HCT116 (cell line): ENCODE results near the gene LPCAT2. TPM values are rescaled to one million over a fixed set of nuclear protein-coding genes. Genes with fewer than 3 reads are reported as not detected.

ENCODE experiments used
- ATAC-seq: fragments of 200-7000 bp; cut with Tn5 transposase; 2 replicates; pipeline ENCODE4 v1.9.1; 2020; ENCODE audit warnings: mild to moderate bottlenecking, moderate library complexity
- Bru-seq: library from RNA; stranded (reverse); fragments of 400-500 nt; gene quantifications from one replicate; lab custom pipeline; 2021; lab: Mats Ljungman, UMichigan
- BruChase-seq, 2 experiments: library from RNA; stranded (reverse); fragments of 400-500 nt; gene quantifications; one replicate each; lab custom pipeline; 2021; lab: Mats Ljungman, UMichigan
- BruUV-seq: library from RNA; stranded (reverse); fragments of 400-500 nt; replicated peaks from 2 replicates; lab custom pipeline; 2021; lab: Mats Ljungman, UMichigan
- CTCF ChIA-PET: fragments of 300-600 bp; sonication (Branson Sonifier 250); formaldehyde crosslinking; loops from one replicate; lab custom pipeline; 2021; ENCODE audit warnings: antibody characterized with exemption; lab: Charles Lee
- POLR2A ChIA-PET: fragments of 300-600, 350-600 bp; sonication (Branson Sonifier 250); formaldehyde crosslinking; loops from one replicate; lab custom pipeline; 2021; ENCODE audit warnings: antibody characterized with exemption; lab: Charles Lee
- RAD21 ChIA-PET, 2 experiments: fragments of 300-600 bp; sonication (Branson Sonifier 250); formaldehyde crosslinking; loops; one replicate each; lab custom pipeline; 2023; ENCODE audit warnings: low total read pairs in 2 of 2; ENCODE audit not compliant: uncharacterized antibody in 2 of 2, unreplicated experiment in 2 of 2, low non-redundant PET in 1 of 2; lab: Charles Lee
- DNase-seq: peaks from one replicate; pipeline ENCODE4 v3.0.0-alpha.2; 2010; ENCODE audit warnings: low read depth, low spot score
- H2AFZ ChIP-seq: fragments of 200-600 bp; shearing (Covaris generic), sonication (generic); 2 replicates; pipeline ENCODE4 v1.6.1; 2017; ENCODE audit warnings: low read depth, mixed run types, mixed read lengths, antibody characterized with exemption, low read length; ENCODE audit not compliant: poor library complexity, severe bottlenecking
- H3K27ac ChIP-seq: 2 replicates; pipeline ENCODE4 v1.5.1; 2012; ENCODE audit warnings: low read depth, low read length
- H3K27me3 ChIP-seq: fragments of 200-600 bp; sonication (generic); 2 replicates; pipeline ENCODE4 v1.6.1; 2016; ENCODE audit warnings: mixed run types, low read length, mixed read lengths; ENCODE audit not compliant: insufficient read depth
- H3K36me3 ChIP-seq, 2 experiments: fragments of 200-500 bp in 1 of 2; fragments of 200-600 bp in 1 of 2; sonication (Bioruptor generic) in 1 of 2; sonication (generic) in 1 of 2; 2 replicates each; pipeline versions ENCODE4 v1.5.1 to v1.6.1; 2014 to 2016; ENCODE audit warnings: low read length in 2 of 2, inconsistent platforms in 1 of 2, mixed read lengths in 1 of 2, mixed run types in 1 of 2; ENCODE audit not compliant: insufficient read depth in 2 of 2, control insufficient read depth in 1 of 2
- H3K4me1 ChIP-seq, 2 experiments: fragments of 200-600 bp in 1 of 2; sonication (generic) in 1 of 2; 2 replicates each; pipeline versions ENCODE4 v1.5.1 to v1.6.1; 2012 to 2017; ENCODE audit warnings: low read length in 2 of 2, inconsistent platforms in 1 of 2, mild to moderate bottlenecking in 1 of 2, mixed read lengths in 1 of 2, mixed run types in 1 of 2, moderate library complexity in 1 of 2; ENCODE audit not compliant: insufficient read depth in 2 of 2, control insufficient read depth in 1 of 2
- H3K4me2 ChIP-seq: fragments of 200-600 bp; sonication (generic); 2 replicates; pipeline ENCODE4 v1.6.1; 2017; ENCODE audit warnings: mixed run types, low read length, mixed read lengths
- H3K4me3 ChIP-seq, 2 experiments: fragments of 200-600 bp in 1 of 2; sonication (generic) in 1 of 2; replicated peaks in 1 of 2; 2 replicates each; pipeline ENCODE4 v1.5.1; 2011 to 2016; ENCODE audit warnings: low read length in 2 of 2, control low read depth in 1 of 2, low read depth in 1 of 2, mild to moderate bottlenecking in 1 of 2, mixed read lengths in 1 of 2, mixed run types in 1 of 2
- H3K79me2 ChIP-seq: fragments of 200-600 bp; sonication (generic); 2 replicates; pipeline ENCODE4 v1.6.1; 2017; ENCODE audit warnings: mild to moderate bottlenecking, mixed run types, low read length, moderate library complexity, mixed read lengths; ENCODE audit not compliant: insufficient read depth
- H3K9ac ChIP-seq: fragments of 200-600 bp; sonication (generic); 2 replicates; pipeline ENCODE4 v1.6.1; 2016; ENCODE audit warnings: low read length, mixed read lengths
- H3K9me2 ChIP-seq: fragments of 200-600 bp; sonication (generic), shearing (Covaris generic); 2 replicates; pipeline ENCODE4 v1.6.1; 2017; ENCODE audit warnings: mixed run types, mild to moderate bottlenecking, moderate library complexity; ENCODE audit not compliant: insufficient read depth
- H3K9me3 ChIP-seq, 2 experiments: fragments of 200-500 bp in 1 of 2; fragments of 200-600 bp in 1 of 2; sonication (Bioruptor generic) in 1 of 2; sonication (generic) in 1 of 2; 2 replicates each; pipeline ENCODE4 v1.6.1; 2014 to 2017; ENCODE audit warnings: low read length in 2 of 2, mixed read lengths in 2 of 2, inconsistent platforms in 1 of 2, low read depth in 1 of 2, mild to moderate bottlenecking in 1 of 2, mixed run types in 1 of 2, moderate library complexity in 1 of 2; ENCODE audit not compliant: control insufficient read depth in 1 of 2, insufficient read depth in 1 of 2
- H4K20me1 ChIP-seq: fragments of 200-600 bp; sonication (generic), shearing (Covaris generic); 2 replicates; pipeline ENCODE4 v1.6.1; 2017; ENCODE audit warnings: mixed run types, mild to moderate bottlenecking, moderate library complexity; ENCODE audit not compliant: insufficient read depth
- EZH2 ChIP-seq: fragments of 200-600 bp; sonication (generic); IDR thresholded peaks from 2 replicates; pipeline ENCODE4 v1.6.1; 2017; ENCODE audit warnings: antibody characterized with exemption, mixed run types
- POLR2A ChIP-seq: IDR thresholded peaks from 2 replicates; pipeline ENCODE4 v1.7.0; 2011; ENCODE audit warnings: borderline replicate concordance; ENCODE audit not compliant: insufficient read depth, insufficient read length; ENCODE audit errors: extremely low read depth
- POLR2AphosphoS5 ChIP-seq: IDR thresholded peaks from 2 replicates; pipeline ENCODE4 v1.6.1; 2011; ENCODE audit warnings: mild to moderate bottlenecking, low read depth, low read length, moderate library complexity
- intact Hi-C: fragments of 100-400 bp; cut with micrococcal nuclease; formaldehyde crosslinking; loops from 2 replicates; pipeline ENCODE4 v1.10.0; 2022
- long read RNA-seq: library from polyadenylated mRNA; unstranded; transcript quantifications from one replicate; pipeline ENCODE4 v2.0.0, GENCODE V29; 2021; ENCODE audit not compliant: unreplicated experiment
- polyA plus RNA-seq: library from polyadenylated mRNA; unstranded; fragments of >200 nt; gene quantifications from 2 replicates; pipeline ENCODE4 v1.2.1, GENCODE V29; 2012; ENCODE audit warnings: missing spikeins
- total RNA-seq: library from RNA; stranded (reverse); gene quantifications from one replicate; pipeline ENCODE4 v1.2.1, GENCODE V29; 2021; ENCODE audit not compliant: unreplicated experiment
- TF ChIP-seq, protein P1 (sequence below): IDR thresholded peaks from 2 replicates; pipeline ENCODE4 v1.6.1; 2011; ENCODE audit warnings: mild to moderate bottlenecking, low read length, moderate library complexity; ENCODE audit not compliant: insufficient replicate concordance; ENCODE audit errors: extremely low read depth

Gene LPCAT2, protein sequence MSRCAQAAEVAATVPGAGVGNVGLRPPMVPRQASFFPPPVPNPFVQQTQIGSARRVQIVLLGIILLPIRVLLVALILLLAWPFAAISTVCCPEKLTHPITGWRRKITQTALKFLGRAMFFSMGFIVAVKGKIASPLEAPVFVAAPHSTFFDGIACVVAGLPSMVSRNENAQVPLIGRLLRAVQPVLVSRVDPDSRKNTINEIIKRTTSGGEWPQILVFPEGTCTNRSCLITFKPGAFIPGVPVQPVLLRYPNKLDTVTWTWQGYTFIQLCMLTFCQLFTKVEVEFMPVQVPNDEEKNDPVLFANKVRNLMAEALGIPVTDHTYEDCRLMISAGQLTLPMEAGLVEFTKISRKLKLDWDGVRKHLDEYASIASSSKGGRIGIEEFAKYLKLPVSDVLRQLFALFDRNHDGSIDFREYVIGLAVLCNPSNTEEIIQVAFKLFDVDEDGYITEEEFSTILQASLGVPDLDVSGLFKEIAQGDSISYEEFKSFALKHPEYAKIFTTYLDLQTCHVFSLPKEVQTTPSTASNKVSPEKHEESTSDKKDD
- 13.1 TPM for total RNA-seq
- 5.0 and 5.8 TPM in 2 replicates for polyA plus RNA-seq
- Bru-seq, nascent RNA, result percentile 53 among the genes with signal in this experiment
- percentile 56 among the genes with signal in this experiment for BruChase-seq, experiment 1, labeled RNA remaining after a 6-hour chase
- BruChase-seq, experiment 2, labeled RNA remaining after a 2-hour chase, result percentile 52 among the genes with signal in this experiment
- long read RNA-seq, full-length matches to known transcripts, result 8 of 10 reads
- long read RNA-seq, partial matches to known transcripts, result 0 of 10 reads
- long read RNA-seq, other reads (novel, unspliced or antisense), result 2 of 10 reads

DNA sequence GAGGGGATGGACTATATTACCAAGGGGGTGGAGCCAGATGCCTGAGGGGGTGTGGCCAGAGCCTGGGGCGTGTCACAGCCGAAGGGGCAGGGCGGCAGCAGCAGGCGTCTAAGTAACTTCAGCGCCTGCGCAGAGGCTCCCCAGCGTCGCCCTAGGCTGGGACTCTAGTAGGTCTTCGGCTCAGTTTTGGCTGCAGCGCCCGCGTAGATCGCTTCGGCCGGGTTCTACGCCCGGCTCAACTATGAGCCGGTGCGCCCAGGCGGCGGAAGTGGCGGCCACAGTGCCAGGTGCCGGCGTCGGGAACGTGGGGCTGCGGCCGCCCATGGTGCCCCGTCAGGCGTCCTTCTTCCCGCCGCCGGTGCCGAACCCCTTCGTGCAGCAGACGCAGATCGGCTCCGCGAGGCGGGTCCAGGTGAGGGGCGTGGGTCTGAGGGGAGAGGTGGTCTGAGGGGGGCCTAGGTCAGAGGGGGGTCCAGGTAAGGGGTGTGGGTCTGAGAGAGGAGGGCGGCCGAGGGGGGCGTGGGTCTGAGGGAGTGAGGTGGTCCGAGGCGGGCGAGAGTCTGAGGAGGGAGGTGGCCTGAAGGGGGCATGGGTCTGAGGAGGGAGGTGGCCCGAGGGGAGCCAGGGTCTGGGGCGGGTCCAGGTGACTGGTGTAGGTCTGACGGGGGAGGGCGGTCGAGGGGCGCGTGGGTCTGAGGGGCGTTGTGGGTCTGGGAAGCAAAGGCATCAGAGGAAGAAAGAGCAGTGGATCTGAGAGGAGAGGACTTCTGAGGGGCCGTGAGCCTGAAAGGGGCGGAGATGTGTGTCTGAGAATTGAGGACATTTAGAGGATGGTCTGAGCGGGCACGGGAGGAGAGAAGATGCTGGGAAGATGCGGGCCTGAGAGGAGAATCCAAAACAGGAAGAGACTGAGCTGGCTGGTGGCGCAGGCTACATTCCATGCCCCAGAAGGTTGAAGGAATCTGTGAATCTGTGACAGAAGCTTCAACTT, at the start of gene LPCAT2:
Gene LPCAT2, plus strand, starts transcription at position 132 of the 991 bp plus-strand sequence. Its CDS starts 110 bp downstream, at position 242.
- intact Hi-C loops, result loop anchor here (5.0 kb wide), 1 partner anchor 42 kb away; no protein-coding TSS in a partner anchor
- Histone ChIP-seq H3K4me1 (peaks cover 3 to 15% of the 10 kb centered on the region in 2 experiments; a peak in 3 of 4 replicates), H2AFZ (peak within 1 kb of the TSS; percentile 79), H3K4me2 (peak within 1 kb of the TSS; percentile 95), H3K9me2 (no peaks in the 10 kb centered on the region), H4K20me1 (no peaks in the 10 kb centered on the region), H3K27ac (peak within 1 kb of the TSS; percentile 50; the same call in 1 of the 2 replicates), H3K9me3 (peaks cover 5 to 7% of the 10 kb centered on the region in 2 experiments; a peak in 3 of 4 replicates), H3K36me3 (no peaks in the 10 kb centered on the region), H3K79me2 (0 out of 2 replicates have a peak, but pooled peaks cover 2% of the 10 kb centered on the region), H3K27me3 (no peaks in the 10 kb centered on the region), H3K4me3 (peak within 1 kb of the TSS; percentile 64 to 84), H3K9ac (peak within 1 kb of the TSS; percentile 73)
- ChIA-PET POLR2A (no interaction called here), RAD21 (no interaction called here), CTCF (no interaction called here)
- DNase-seq, result peak; percentile 71
- peak; percentile 73 for TF ChIP-seq POLR2A
- no peak for TF ChIP-seq EZH2
- TF ChIP-seq, protein P1, sequence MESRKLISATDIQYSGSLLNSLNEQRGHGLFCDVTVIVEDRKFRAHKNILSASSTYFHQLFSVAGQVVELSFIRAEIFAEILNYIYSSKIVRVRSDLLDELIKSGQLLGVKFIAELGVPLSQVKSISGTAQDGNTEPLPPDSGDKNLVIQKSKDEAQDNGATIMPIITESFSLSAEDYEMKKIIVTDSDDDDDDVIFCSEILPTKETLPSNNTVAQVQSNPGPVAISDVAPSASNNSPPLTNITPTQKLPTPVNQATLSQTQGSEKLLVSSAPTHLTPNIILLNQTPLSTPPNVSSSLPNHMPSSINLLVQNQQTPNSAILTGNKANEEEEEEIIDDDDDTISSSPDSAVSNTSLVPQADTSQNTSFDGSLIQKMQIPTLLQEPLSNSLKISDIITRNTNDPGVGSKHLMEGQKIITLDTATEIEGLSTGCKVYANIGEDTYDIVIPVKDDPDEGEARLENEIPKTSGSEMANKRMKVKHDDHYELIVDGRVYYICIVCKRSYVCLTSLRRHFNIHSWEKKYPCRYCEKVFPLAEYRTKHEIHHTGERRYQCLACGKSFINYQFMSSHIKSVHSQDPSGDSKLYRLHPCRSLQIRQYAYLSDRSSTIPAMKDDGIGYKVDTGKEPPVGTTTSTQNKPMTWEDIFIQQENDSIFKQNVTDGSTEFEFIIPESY, result no peak
- peak; percentile 95 for TF ChIP-seq POLR2AphosphoS5
- no TSS peak for BruUV-seq
- ATAC-seq, result peak; percentile 99
